Body of pancreas (tissue), 4 donors: ENCODE measurements around the gene LAMC2. TPM values are rescaled to one million over a fixed set of nuclear protein-coding genes. Genes with fewer than 3 reads are reported as not detected.

ENCODE experiments used
- ATAC-seq: fragments of 150-250 bp; one replicate; pipeline ENCODE4 v1.9.1; 2016
- DNase-seq, 4 donors: peaks; one replicate each; pipeline ENCODE4 v3.0.0-alpha.2; 2019
- H3K27ac ChIP-seq, 4 donors: fragments of 200-600 bp; sonication (generic); 1 replicate in 3 of 4; 2 replicates in 1 of 4; pipeline versions ENCODE4 v1.5.1 to v1.6.1; 2016 to 2019; ENCODE audit warnings: mild to moderate bottlenecking in 1 of 4, mixed read lengths in 1 of 4, moderate library complexity in 1 of 4
- H3K27me3 ChIP-seq, 2 donors: fragments of 200-600 bp; sonication (generic); one replicate each; pipeline ENCODE4 v1.6.0; 2016; ENCODE audit warnings: mild to moderate bottlenecking in 1 of 2
- H3K36me3 ChIP-seq, 2 donors: fragments of 200-600 bp; sonication (generic); replicated peaks in 1 of 2; 2 replicates each; pipeline ENCODE4 v1.5.1; 2016; ENCODE audit warnings: low read depth in 2 of 2; ENCODE audit not compliant: insufficient read depth in 1 of 2
- H3K4me1 ChIP-seq: fragments of 200-600 bp; sonication (generic); one replicate; pipeline ENCODE4 v1.6.0; 2016
- H3K4me3 ChIP-seq, 2 donors: fragments of 200-600 bp; sonication (generic); 1 replicate in 1 of 2; 2 replicates in 1 of 2; pipeline ENCODE4 v1.5.1; 2016 to 2019
- H3K9me3 ChIP-seq, 3 donors: fragments of 200-600 bp; sonication (generic); 1 replicate in 2 of 3; 2 replicates in 1 of 3; pipeline ENCODE4 v1.5.1; 2016
- CTCF ChIP-seq, 7 experiments: fragments of 450-650 bp in 4 of 7; fragments of 200-600 bp in 3 of 7; sonication (generic) in 3 of 7; IDR thresholded peaks; one replicate each; pipeline ENCODE4 v1.5.1; 2016 to 2019; ENCODE audit warnings: antibody characterized with exemption in 7 of 7
- POLR2A ChIP-seq, 3 donors: fragments of 450-650 bp; IDR thresholded peaks; one replicate each; pipeline ENCODE4 v1.6.1; 2016; ENCODE audit warnings: antibody characterized with exemption in 3 of 3, mild to moderate bottlenecking in 2 of 3
- whole genome bisulfite sequencing, 2 donors: methylation state at CpG; one replicate each; pipeline ENCODE4 v1.1.5; 2017; 5-methylcytosine and 5-hydroxymethylcytosine counted together
- intact Hi-C: fragments of 100-400 bp; cut with DNase I; formaldehyde crosslinking; loops from one replicate; pipeline ENCODE4 v1.15.1; 2023
- total RNA-seq, 2 donors: library from RNA; depleted of rRNA; stranded (reverse); fragments of >200 nt; gene quantifications; one replicate each; pipeline ENCODE4 v1.1.0, GENCODE V29; 2016

The LAMC2 gene
- total RNA-seq, 2 donors from 2014 or later, result 3.6 to 6.7 TPM

GRCh38 chr1:183235503-183235902 lies 49.4 kb downstream of the LAMC2 start:
- no peaks in the 10 kb centered on the region for H3K9me3 ChIP-seq
- TF ChIP-seq CTCF (IDR thresholded peaks at IDR 0.05), result no peak
- TF ChIP-seq POLR2A (IDR thresholded peaks at IDR 0.05), result no peak
- ATAC-seq (no peak), DNase-seq (no peak)
- 79% methylated on average over 14 of the region's 14 CpGs for WGBS, 2 donors
- H3K4me1 ChIP-seq, result no peaks in the 10 kb centered on the region
- peak overlapping the region in 2 of 4 donors; percentile 19 to 61 for H3K27ac ChIP-seq
- intact Hi-C loops, result loop anchor here (10.0 kb wide), 1 partner anchor 281 kb away; the partner anchor contains the start of gene SHCBP1L
- H3K27me3 ChIP-seq, result no peaks in the 10 kb centered on the region
- no peaks in the 10 kb centered on the region for H3K36me3 ChIP-seq
- no peak overlapping the region for H3K4me3 ChIP-seq

- Histone ChIP-seq H3K27me3 (no peaks in the 10 kb centered on the region), H3K4me3 (no peak overlapping the region), H3K4me1 (no peaks in the 10 kb centered on the region), H3K9me3 (no peaks in the 10 kb centered on the region), H3K36me3 (no peaks in the 10 kb centered on the region), H3K27ac (no peak overlapping the region)
- 78 to 87% methylated on average over 6 of the region's 6 CpGs for WGBS, 2 donors
- ATAC-seq (no peak), DNase-seq (no peak)
- TF ChIP-seq CTCF (IDR thresholded peaks at IDR 0.05) (no peak), POLR2A (IDR thresholded peaks at IDR 0.05) (no peak)
- intact Hi-C loops, result loop anchor here (10.0 kb wide), 1 partner anchor 281 kb away; the partner anchor contains the start of gene SHCBP1L
Measured at GRCh38 chr1:183236158-183236725, 50.2 kb downstream of the LAMC2 start.

- Histone ChIP-seq H3K4me3 (no peak overlapping the region), H3K27me3 (no peaks in the 10 kb centered on the region), H3K27ac (no peak overlapping the region), H3K36me3 (no peaks in the 10 kb centered on the region), H3K4me1 (no peaks in the 10 kb centered on the region), H3K9me3 (no peaks in the 10 kb centered on the region)
- ATAC-seq (no peak), DNase-seq (no peak)
- intact Hi-C loops, result loop anchor here (10.0 kb wide), 1 partner anchor 282 kb away; the partner anchor contains the start of gene SHCBP1L
- 97 to 100% methylated on average over 2 of the region's 2 CpGs for WGBS, 2 donors
- TF ChIP-seq POLR2A (IDR thresholded peaks at IDR 0.05), result no peak
- TF ChIP-seq CTCF (IDR thresholded peaks at IDR 0.05), result no peak
Measured at GRCh38 chr1:183237046-183237445, 51.0 kb downstream of the LAMC2 start.

GRCh38 chr1:183238071-183238470 lies 52.0 kb downstream of the LAMC2 start:
- WGBS, 2 donors, result 70 to 72% methylated on average over 2 of the region's 2 CpGs
- H3K36me3 ChIP-seq, result no peaks in the 10 kb centered on the region
- no peak overlapping the region for H3K4me3 ChIP-seq
- no peak for ATAC-seq
- H3K4me1 ChIP-seq, result no peaks in the 10 kb centered on the region
- H3K27ac ChIP-seq, result no peak overlapping the region
- no peaks in the 10 kb centered on the region for H3K27me3 ChIP-seq
- DNase-seq, result no peak
- intact Hi-C loops, result loop anchor here (10.0 kb wide), 1 partner anchor 283 kb away; the partner anchor contains the start of gene SHCBP1L
- H3K9me3 ChIP-seq, result no peaks in the 10 kb centered on the region
- TF ChIP-seq POLR2A (IDR thresholded peaks at IDR 0.05), result no peak
- TF ChIP-seq CTCF (IDR thresholded peaks at IDR 0.05), result no peak

- Histone ChIP-seq H3K27me3 (no peaks in the 10 kb centered on the region), H3K4me1 (no peaks in the 10 kb centered on the region), H3K27ac (no peak overlapping the region), H3K9me3 (no peaks in the 10 kb centered on the region), H3K36me3 (no peaks in the 10 kb centered on the region), H3K4me3 (no peak overlapping the region)
- ATAC-seq, result no peak
- TF ChIP-seq POLR2A (IDR thresholded peaks at IDR 0.05), result no peak
- TF ChIP-seq CTCF (IDR thresholded peaks at IDR 0.05), result no peak
- intact Hi-C loops, result loop anchor here (10.0 kb wide), 1 partner anchor 284 kb away; the partner anchor contains the start of gene SHCBP1L
- DNase-seq, result no peak
- 79 to 80% methylated on average over 7 of the region's 7 CpGs for WGBS, 2 donors
Measured at GRCh38 chr1:183239220-183239742, 53.2 kb downstream of the LAMC2 start.
